OCI-LY3 (cell line): Measurements from ENCODE around the gene MYL5.

Experiments
- H2AFZ ChIP-seq: fragments of 200-600, 300-600 bp; shearing (Covaris generic); 2 replicates; pipeline ENCODE4 v1.6.0; 2014; ENCODE audit warnings: antibody characterized with exemption, low read depth, low read length
- H3K27ac ChIP-seq: fragments of 200-600, 300-600 bp; sonication (generic); 2 replicates; pipeline ENCODE4 v1.5.1; 2014; ENCODE audit warnings: mild to moderate bottlenecking, low read length, moderate library complexity, mixed read lengths
- H3K27me3 ChIP-seq: fragments of 200-600, 300-600 bp; sonication (generic); 2 replicates; pipeline ENCODE4 v1.6.1; 2014; ENCODE audit warnings: low read depth, low read length, mixed read lengths
- H3K36me3 ChIP-seq: fragments of 200-600, 300-600 bp; sonication (generic); replicated peaks from 2 replicates; pipeline ENCODE3; 2014; ENCODE audit warnings: low read depth, low read length, mixed read lengths
- H3K4me1 ChIP-seq: fragments of 300-600, 200-600 bp; sonication (generic); 2 replicates; pipeline ENCODE4 v1.6.1; 2014; ENCODE audit warnings: low read length, mixed read lengths
- H3K4me2 ChIP-seq: fragments of 200-600, 300-600 bp; sonication (generic); 2 replicates; pipeline ENCODE4 v1.6.1; 2014; ENCODE audit warnings: low read length, mixed read lengths
- H3K4me3 ChIP-seq: fragments of 300-600, 200-600 bp; sonication (generic); 2 replicates; pipeline ENCODE4 v1.5.1; 2014; ENCODE audit warnings: antibody characterized with exemption, mild to moderate bottlenecking, low read length, moderate library complexity
- H3K79me2 ChIP-seq: fragments of 300-600, 200-600 bp; shearing (Covaris generic); 2 replicates; pipeline ENCODE4 v1.6.1; 2014; ENCODE audit warnings: mild to moderate bottlenecking, low read length, mixed read lengths
- H3K9ac ChIP-seq: fragments of 300-600, 200-600 bp; shearing (Covaris generic); 2 replicates; pipeline ENCODE4 v1.6.0; 2014; ENCODE audit warnings: mild to moderate bottlenecking, low read length, moderate library complexity
- H3K9me3 ChIP-seq: fragments of 200-600, 300-600 bp; shearing (Covaris generic); 2 replicates; pipeline ENCODE4 v1.6.1; 2014; ENCODE audit warnings: low read length, mixed read lengths; ENCODE audit not compliant: insufficient read depth
- H4K20me1 ChIP-seq: fragments of 200-600, 300-600 bp; sonication (generic); 2 replicates; pipeline ENCODE4 v1.6.1; 2016; ENCODE audit warnings: low read length, mixed read lengths; ENCODE audit not compliant: insufficient read depth
- EZH2phosphoT487 ChIP-seq: fragments of 200-600 bp; shearing (Covaris generic); IDR thresholded peaks from 2 replicates; pipeline ENCODE4 v1.6.1; 2018; ENCODE audit warnings: antibody characterized with exemption, mixed run types, low read depth
- TF ChIP-seq, protein P1 (sequence below): fragments of 200-600, 300-600 bp; sonication (generic); IDR thresholded peaks from 2 replicates; pipeline ENCODE4 v1.5.1; 2014; ENCODE audit warnings: antibody characterized with exemption, low read length, low read depth

Gene MYL5

DNA sequence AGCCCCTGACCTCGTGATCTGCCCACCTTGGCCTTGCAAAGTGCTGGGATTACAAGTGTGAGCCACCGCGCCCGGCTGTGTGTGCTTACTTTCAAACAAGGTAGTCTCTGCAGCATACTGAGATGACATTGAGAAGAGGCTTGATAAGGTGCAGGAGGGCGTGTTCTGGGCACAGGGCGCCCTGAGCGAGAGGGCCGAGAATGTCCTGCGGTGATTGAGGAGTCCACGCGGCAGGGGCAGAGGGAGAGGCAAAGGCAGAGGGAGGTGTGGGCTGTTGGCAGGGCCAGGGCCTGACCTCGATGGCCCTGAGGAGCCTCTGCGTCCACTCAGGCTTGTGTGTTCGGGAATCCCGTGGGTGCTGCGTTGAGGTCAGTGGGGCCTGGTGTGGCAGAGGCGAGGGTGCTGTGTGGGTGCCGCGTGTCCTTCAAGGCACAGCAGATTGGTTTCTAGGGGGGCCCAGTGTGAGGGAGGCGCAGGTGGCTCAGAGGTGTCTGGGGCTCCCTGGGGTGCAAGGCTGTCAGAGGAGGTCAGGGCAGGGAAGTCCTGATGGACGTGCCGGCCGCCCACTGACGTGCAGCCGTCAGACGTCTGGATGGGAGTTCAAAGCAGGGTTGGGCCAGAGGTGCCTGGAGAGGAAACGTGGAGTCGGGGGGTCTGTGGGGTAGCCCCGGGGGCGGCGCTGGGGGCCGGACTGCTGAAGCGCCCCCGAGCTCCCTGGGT is 43.4 kb downstream of the MYL5 start:
- no peak for TF ChIP-seq EZH2phosphoT487
- TF ChIP-seq, protein P1, sequence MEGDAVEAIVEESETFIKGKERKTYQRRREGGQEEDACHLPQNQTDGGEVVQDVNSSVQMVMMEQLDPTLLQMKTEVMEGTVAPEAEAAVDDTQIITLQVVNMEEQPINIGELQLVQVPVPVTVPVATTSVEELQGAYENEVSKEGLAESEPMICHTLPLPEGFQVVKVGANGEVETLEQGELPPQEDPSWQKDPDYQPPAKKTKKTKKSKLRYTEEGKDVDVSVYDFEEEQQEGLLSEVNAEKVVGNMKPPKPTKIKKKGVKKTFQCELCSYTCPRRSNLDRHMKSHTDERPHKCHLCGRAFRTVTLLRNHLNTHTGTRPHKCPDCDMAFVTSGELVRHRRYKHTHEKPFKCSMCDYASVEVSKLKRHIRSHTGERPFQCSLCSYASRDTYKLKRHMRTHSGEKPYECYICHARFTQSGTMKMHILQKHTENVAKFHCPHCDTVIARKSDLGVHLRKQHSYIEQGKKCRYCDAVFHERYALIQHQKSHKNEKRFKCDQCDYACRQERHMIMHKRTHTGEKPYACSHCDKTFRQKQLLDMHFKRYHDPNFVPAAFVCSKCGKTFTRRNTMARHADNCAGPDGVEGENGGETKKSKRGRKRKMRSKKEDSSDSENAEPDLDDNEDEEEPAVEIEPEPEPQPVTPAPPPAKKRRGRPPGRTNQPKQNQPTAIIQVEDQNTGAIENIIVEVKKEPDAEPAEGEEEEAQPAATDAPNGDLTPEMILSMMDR, result no peak
- no peaks in the 10 kb centered on the region for H3K9me3 ChIP-seq
- peaks cover 60% of the 10 kb centered on the region for H4K20me1 ChIP-seq
- H3K4me3 ChIP-seq, result no peak overlapping the region
- H3K27ac ChIP-seq, result no peak overlapping the region
- H3K4me2 ChIP-seq, result no peak overlapping the region
- peaks cover 88% of the 10 kb centered on the region for H3K79me2 ChIP-seq
- H3K27me3 ChIP-seq, result no peaks in the 10 kb centered on the region
- no peak overlapping the region for H3K9ac ChIP-seq
- no peaks in the 10 kb centered on the region for H3K4me1 ChIP-seq
- no peak overlapping the region for H2AFZ ChIP-seq
- peaks cover 35% of the 10 kb centered on the region for H3K36me3 ChIP-seq

- Histone ChIP-seq H4K20me1 (peaks cover 53% of the 10 kb centered on the region), H3K36me3 (peaks cover 39% of the 10 kb centered on the region), H2AFZ (no peak overlapping the region), H3K27me3 (no peaks in the 10 kb centered on the region), H3K27ac (no peak overlapping the region), H3K9me3 (no peaks in the 10 kb centered on the region), H3K4me3 (no peak overlapping the region), H3K79me2 (peaks cover 88% of the 10 kb centered on the region), H3K4me1 (no peaks in the 10 kb centered on the region), H3K4me2 (no peak overlapping the region), H3K9ac (no peak overlapping the region)
- TF ChIP-seq, protein P1, result no peak
- no peak for TF ChIP-seq EZH2phosphoT487
Observed at GRCh38 chr4:718460-718859, 44.1 kb downstream of the MYL5 start.

DNA sequence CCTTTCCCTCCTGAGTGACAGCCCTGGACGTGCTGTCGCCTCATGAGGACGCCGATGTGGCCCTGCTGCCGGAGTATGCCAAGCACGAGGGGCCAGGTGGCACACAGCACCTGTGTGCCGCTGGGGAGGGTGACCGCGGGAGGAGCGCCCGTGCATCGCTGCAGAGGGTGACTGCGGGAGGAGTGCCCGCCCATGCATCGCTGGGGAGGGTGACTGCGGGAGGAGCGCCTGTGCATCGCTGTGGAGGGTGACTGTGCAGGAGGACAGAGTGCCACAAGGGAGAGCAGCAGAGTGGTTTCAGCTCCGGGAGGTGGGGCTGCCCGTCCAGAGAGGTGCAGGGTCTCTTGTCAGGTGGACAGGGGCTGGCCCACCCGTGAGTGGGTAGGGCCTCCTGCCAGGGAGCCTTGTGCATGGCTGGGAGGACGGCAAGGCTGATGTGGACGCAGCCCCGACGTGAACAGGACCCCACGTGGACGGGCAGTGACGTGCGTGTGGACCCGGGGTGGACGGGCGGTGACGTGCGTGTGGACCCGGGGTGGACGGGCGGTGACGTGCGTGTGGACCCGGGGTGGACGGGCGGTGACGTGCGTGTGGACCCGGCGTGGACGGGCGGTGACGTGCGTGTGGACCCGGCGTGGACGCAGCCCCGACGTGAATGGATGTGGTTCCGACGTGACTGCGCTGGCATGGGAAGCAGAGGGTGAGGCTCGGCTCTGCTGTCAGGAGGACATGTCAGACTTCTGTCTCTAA is 45.9 kb downstream of the MYL5 start:
- Histone ChIP-seq H3K4me3 (no peak overlapping the region), H3K27me3 (no peaks in the 10 kb centered on the region), H3K36me3 (peaks cover 32% of the 10 kb centered on the region), H3K9me3 (no peaks in the 10 kb centered on the region), H3K79me2 (peaks cover 87% of the 10 kb centered on the region), H4K20me1 (peaks cover 49% of the 10 kb centered on the region), H3K4me1 (no peaks in the 10 kb centered on the region), H3K9ac (no peak overlapping the region), H2AFZ (no peak overlapping the region), H3K4me2 (no peak overlapping the region), H3K27ac (no peak overlapping the region)
- TF ChIP-seq, protein P1, result no peak
- TF ChIP-seq EZH2phosphoT487, result no peak
